ENCODE data around the gene C4orf54.

The C4orf54 gene

DNA sequence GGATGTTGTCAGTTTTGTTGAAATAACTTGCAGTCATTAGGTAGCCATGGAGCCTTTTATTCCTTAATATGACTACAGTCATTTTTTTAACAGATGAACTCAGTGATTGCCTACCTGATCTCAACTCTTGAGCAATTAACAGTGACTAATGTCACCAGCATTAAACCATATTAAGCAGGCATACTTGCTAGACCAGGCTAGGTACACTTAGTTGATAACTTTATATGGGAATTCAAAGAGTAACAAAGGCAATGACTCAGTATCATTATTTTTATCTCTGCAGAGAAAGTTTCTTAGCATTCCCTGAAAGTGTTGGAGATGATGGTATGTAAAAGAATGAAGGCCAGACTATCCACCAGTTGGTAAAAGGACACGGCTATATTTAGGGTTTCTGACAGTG is at the start of gene C4orf54:
TSS of gene C4orf54 (minus strand) at position 31 of the 400 bp plus-strand sequence. CDS start 3,180 bp downstream, outside the sequence.
- DNase-seq, result no peak

DNA sequence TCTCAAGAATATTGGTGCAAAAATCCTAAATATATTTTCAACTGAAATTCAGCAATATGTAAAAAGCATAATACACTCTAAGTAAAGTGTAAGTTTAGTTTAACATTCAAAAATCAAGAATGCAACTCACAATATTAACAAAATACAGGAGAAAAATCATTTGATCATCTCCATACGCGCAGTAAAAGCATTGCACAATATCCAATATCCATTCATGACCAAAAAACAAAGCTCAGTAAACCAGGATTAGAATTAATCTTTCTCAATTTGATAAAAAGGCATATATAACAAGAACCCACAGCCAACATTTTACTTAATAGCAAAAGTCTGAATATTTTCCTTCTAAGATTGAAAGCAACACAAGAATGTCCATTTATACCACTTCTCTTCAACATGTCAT is 48.3 kb upstream of the C4orf54 start:
- no peak for DNase-seq

DNA sequence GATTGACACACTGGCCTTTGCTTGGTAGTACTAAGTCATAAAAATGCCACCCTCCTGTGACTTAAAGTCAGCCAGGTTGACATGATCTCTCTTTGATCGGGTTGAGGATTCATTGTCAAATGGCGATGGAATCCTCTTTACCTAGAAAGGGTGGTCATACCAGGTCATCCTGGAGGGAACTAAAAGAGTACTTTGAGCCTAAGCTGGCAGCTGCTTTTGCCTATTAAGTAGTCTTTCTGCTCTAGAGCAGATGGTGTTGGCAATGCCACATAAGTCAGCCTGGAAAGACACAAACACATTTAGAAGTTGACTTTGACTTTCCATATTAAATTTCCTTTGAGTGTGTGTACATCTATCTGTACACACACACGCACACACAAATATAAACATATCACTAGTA is 39.2 kb upstream of the C4orf54 start:
- no peak for DNase-seq

DNA sequence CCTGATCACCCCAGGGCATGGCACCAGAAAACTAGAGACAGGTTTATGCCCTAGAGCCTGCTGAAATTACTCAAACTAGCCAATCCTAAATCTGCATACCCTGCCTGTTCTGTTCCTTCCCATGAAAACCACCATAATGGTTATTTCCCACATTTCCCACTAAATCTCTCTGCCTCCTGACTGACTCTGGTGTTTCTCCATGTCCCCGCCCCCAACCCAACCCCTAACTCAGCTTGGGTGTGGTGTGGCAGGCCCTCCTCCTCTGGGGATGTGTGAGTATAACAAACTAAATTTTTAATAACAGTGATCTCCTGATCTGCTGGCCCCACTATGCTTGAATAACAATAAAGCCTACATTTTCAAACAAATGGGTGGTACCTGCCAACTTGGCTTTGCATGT is 35.5 kb upstream of the C4orf54 start:
- no peak for DNase-seq

GRCh38 chr4:99690990-99691389 is 33.4 kb upstream of the C4orf54 start:
- no peak for DNase-seq

GRCh38 chr4:99690472-99690871 is 32.8 kb upstream of the C4orf54 start:
- DNase-seq, result no peak

- DNase-seq, result no peak
Observed at GRCh38 chr4:99687120-99687519, 29.5 kb upstream of the C4orf54 start.

DNA sequence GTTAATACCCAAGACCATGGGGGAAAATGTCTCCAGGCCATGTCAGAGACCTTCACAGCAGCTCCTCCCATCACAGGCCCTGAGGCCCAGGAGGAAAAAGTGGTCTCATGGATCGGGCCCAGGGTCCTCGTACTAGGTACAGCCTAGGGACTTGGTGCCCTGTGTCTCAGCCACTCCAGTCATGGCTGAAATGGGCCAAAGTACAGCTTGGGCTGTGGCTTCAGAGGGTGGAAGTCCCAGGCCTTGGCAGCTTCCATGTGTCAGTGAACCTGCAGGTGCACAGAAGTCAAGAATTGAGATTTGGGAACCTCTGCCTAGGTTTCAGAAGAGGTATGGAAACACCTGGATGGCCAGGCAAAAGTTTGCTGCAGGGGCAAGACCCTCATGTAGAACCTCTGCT is 27.6 kb upstream of the C4orf54 start:
- DNase-seq, result no peak

GRCh38 chr4:99683895-99684294 is 26.3 kb upstream of the C4orf54 start:
- DNase-seq, result no peak

DNA sequence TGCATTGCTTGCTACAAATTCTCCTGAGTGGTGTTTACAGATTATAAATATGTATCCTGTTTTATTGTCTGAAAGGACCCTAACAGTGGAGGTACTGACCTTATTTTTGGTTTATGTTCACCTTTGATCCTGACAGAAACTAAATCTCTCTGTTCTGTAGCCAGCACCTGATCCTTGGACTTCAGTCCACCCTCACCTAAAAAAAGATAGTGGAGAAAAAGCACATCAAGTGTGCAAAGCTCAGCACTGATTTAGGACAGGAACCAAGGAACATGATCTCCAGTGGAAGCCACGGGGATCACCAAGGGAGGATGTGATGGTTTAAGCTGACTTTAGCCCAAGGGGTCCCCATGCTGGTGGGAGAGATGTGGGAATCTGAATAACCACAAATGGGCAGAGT is 22.3 kb upstream of the C4orf54 start:
- no peak for DNase-seq

DNA sequence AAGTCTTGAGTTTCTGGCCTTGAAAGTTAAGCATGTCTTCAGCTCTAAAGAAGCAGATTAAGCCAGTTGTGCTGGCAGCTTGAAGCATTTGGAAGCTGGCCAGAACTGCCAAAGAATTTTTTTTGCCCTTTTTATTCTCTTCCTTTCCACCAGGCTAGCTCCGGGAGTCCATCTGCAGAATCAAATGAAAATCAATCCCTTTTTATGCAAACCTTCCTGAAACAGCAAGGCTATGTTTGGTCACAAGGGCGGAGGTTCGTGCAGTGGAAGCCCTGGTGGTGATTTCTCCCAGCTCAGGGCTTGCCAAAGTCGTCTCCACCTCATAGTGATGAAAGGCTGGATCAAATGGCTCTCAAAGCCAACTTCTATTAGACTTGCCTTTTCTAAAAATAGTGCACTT is 21.6 kb upstream of the C4orf54 start:
- no peak for DNase-seq

- no peak for DNase-seq
Observed at GRCh38 chr4:99677161-99677560, 19.5 kb upstream of the C4orf54 start.

GRCh38 chr4:99670409-99671073 is 12.9 kb upstream of the C4orf54 start:
- no peak for DNase-seq

DNA sequence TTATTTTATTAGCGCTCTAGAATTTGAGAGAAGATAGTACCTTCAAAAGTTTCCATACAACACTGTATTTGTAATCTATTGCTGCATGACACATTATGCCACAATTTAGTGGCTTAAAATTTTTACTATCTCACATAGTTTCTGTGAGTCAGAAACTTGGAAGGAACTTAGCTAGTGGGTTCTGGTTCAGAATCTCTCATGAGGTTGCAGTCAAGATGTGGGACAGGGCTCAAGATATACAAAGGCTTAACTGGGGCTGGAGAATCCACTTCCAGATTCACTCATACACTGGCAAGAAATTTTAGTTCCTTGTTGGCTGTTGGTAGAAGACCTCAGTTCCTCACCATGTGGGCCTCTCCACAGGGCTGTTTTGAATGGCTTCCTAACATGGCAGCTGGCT is 11.5 kb upstream of the C4orf54 start:
- no peak for DNase-seq

DNA sequence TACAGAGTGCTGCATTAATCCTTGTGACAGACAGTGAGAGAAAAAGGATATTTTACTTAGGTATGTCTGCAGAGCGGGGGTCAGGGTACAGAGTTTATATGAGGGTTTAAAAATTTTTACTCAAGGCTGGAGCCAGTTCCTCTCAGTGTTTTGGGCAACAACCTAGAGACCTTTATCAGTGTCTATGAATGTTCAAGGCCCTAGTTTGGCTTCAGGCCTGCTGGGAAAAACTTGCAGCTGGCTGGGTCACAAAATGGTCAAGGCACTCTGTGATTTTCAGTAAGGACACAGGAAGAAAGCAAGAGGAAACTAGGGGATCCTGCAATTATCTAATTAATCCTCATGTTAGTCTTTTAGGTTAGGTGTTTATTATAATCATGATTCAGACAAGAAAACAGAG is 10.8 kb upstream of the C4orf54 start:
- DNase-seq, result no peak

GRCh38 chr4:99665983-99666382 is 8.4 kb upstream of the C4orf54 start:
- DNase-seq, result no peak

- no peak for DNase-seq
Observed at GRCh38 chr4:99664716-99665115, 7.1 kb upstream of the C4orf54 start.

GRCh38 chr4:99661907-99662306 is 4.3 kb upstream of the C4orf54 start:
- DNase-seq, result no peak

DNA sequence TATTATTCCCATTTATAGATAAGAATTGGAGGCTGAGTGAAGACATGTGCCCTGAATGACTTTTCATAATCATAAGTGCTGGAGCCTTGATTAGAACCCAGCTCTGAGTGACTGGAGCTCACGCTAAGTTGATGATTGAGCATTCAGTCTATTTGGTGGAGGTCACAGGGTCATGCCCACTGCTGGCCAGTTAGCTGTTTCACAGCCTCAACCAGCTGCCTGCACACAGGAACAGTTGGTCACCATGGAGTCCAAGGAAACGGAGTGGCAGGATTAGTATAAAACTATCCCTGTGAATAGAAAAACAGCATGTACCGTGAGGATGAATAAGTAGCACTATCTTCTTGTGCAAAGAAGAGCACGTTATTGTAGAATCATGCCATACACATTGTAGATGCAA is 1.0 kb upstream of the C4orf54 start:
- no peak for DNase-seq

GRCh38 chr4:99655308-99656081 is 2.1 kb downstream of the C4orf54 start:
- DNase-seq, result no peak

- no peak for DNase-seq
Observed at GRCh38 chr4:99654361-99654761, 3.3 kb downstream of the C4orf54 start.

DNA sequence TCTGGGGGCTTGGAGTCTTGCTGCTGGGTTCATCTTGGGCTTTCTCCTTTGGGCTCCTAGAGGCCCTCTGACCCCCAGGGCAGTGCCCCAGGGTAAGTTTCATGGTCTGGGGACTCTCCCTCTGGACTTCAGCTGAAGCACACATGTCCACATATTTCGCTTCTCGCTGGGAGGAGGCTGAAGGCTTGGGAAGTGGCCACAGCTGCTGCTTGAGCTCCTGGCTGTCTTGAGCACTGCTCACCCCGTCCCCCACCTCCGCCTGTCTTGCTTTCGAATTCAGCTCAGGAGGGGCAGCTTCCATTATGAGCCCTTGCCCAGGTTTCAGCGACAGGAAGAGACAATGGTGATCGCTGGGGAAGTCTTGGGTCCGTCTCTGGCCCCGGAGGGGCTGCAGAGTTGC is 3.7 kb downstream of the C4orf54 start:
- no peak for DNase-seq

- DNase-seq, result no peak
Observed at GRCh38 chr4:99652596-99653436, 4.8 kb downstream of the C4orf54 start.

Measured in activated CD4-positive, alpha-beta T cell treated with anti-CD3 and anti-CD28 coated beads for 1 hour (primary cell).